Measurements from ENCODE around the gene TP53I13.

The TP53I13 gene

GRCh38 chr17:29577385-29578211, 9.1 kb downstream of the TP53I13 start:
- ChIA-PET CTCF (interaction anchor here (0.6 to 1.9 kb wide), 4 partner anchors 11 to 504 kb away, joined by 3 to 5 read pairs (median 5); partner anchors contain the start of gene ABHD15), POLR2A (interaction anchor here (1.2 to 1.5 kb wide), 2 partner anchors 13 to 15 kb away, joined by 3 to 6 read pairs; partner anchors contain the start of gene ANKRD13B)
- TF ChIP-seq TARDBP (IDR thresholded peaks at IDR 0.05) (no peak), L3MBTL2 (conservative IDR thresholded peaks at IDR 0.05) (no peak), FOXK2 (IDR thresholded peaks at IDR 0.05) (no peak), CTBP1 (IDR thresholded peaks at IDR 0.05; ENCODE audit: borderline replicate concordance) (no peak), HDGF (IDR thresholded peaks at IDR 0.05; ENCODE audit: borderline replicate concordance) (no peak)
- no peak for DNase-seq (ENCODE audit: extremely low spot score)

GRCh38 chr17:29578626-29579485, 10.4 kb downstream of the TP53I13 start:
- TF ChIP-seq ARNT (IDR thresholded peaks at IDR 0.05) (no peak), ZNF384 (IDR thresholded peaks at IDR 0.05) (no peak), BHLHE40 (IDR thresholded peaks at IDR 0.05; ENCODE audit: borderline replicate concordance) (no peak), CTBP1 (IDR thresholded peaks at IDR 0.05; ENCODE audit: borderline replicate concordance) (no peak), PKNOX1 (IDR thresholded peaks at IDR 0.05) (no peak), HDGF (IDR thresholded peaks at IDR 0.05; ENCODE audit: borderline replicate concordance) (no peak), LEF1 (IDR thresholded peaks at IDR 0.05; ENCODE audit: borderline replicate concordance) (no peak), FOXK2 (IDR thresholded peaks at IDR 0.05) (no peak), FOXM1 (IDR thresholded peaks at IDR 0.05; ENCODE audit: borderline replicate concordance) (no peak), SP1 (IDR thresholded peaks at IDR 0.05) (no peak), SUZ12 (IDR thresholded peaks at IDR 0.05) (no peak), FOXA1 (IDR thresholded peaks at IDR 0.05) (no peak), NFRKB (IDR thresholded peaks at IDR 0.05) (no peak), ELF4 (IDR thresholded peaks at IDR 0.05) (no peak)
- ChIA-PET CTCF (interaction anchor here (1.1 to 4.1 kb wide), 2 partner anchors 13 to 353 kb away, joined by 3 to 26 read pairs; partner anchors contain the start of gene ANKRD13B), POLR2A (interaction anchor here (2.0 kb wide), 1 partner anchor 9 kb away, joined by 4 read pairs; no protein-coding TSS in a partner anchor)
- DNase-seq (ENCODE audit: extremely low spot score), result no peak

GRCh38 chr17:29579866-29580771, 11.6 kb downstream of the TP53I13 start:
- TF ChIP-seq SP1 (IDR thresholded peaks at IDR 0.05), result no peak
- no peak for TF ChIP-seq BHLHE40 (IDR thresholded peaks at IDR 0.05; ENCODE audit: borderline replicate concordance)
- TF ChIP-seq L3MBTL2 (conservative IDR thresholded peaks at IDR 0.05), result peak; percentile 36; the same call in 1 of the 2 replicates
- no peak for TF ChIP-seq SUZ12 (IDR thresholded peaks at IDR 0.05)
- no peak for TF ChIP-seq HDGF (IDR thresholded peaks at IDR 0.05; ENCODE audit: borderline replicate concordance)
- TF ChIP-seq PKNOX1 (IDR thresholded peaks at IDR 0.05), result peak; percentile 94
- TF ChIP-seq FOXK2 (IDR thresholded peaks at IDR 0.05), result no peak
- no peak for TF ChIP-seq LEF1 (IDR thresholded peaks at IDR 0.05; ENCODE audit: borderline replicate concordance)
- TF ChIP-seq ZNF384 (IDR thresholded peaks at IDR 0.05), result no peak; the same call in 1 of the 2 replicates
- TF ChIP-seq CTBP1 (IDR thresholded peaks at IDR 0.05; ENCODE audit: borderline replicate concordance), result no peak
- TF ChIP-seq FOXM1 (IDR thresholded peaks at IDR 0.05; ENCODE audit: borderline replicate concordance), result no peak
- no peak for TF ChIP-seq ELF4 (IDR thresholded peaks at IDR 0.05)
- POLR2A ChIA-PET, result interaction anchor here (1.7 to 3.0 kb wide), 4 partner anchors 10 to 12 kb away, joined by 4 to 14 read pairs (median 10); partner anchors contain the start of genes ANKRD13B and TP53I13
- CTCF ChIA-PET, result interaction anchor here (0.8 to 4.1 kb wide), 9 partner anchors 11 to 511 kb away, joined by 3 to 26 read pairs (median 4); partner anchors contain the start of genes ANKRD13B and TP53I13
- DNase-seq (ENCODE audit: extremely low spot score), result peak; percentile 75

GRCh38 chr17:29581583-29582253, 13.2 kb downstream of the TP53I13 start:
- CTCF ChIA-PET, result interaction anchor here (0.9 to 4.1 kb wide), 7 partner anchors 10 to 197 kb away, joined by 3 to 26 read pairs (median 4); partner anchors contain the start of gene ANKRD13B
- POLR2A ChIA-PET, result interaction anchor here (1.2 to 3.0 kb wide), 4 partner anchors 9 to 13 kb away, joined by 3 to 14 read pairs (median 10); partner anchors contain the start of genes ANKRD13B and TP53I13
- TF ChIP-seq BHLHE40 (IDR thresholded peaks at IDR 0.05; ENCODE audit: borderline replicate concordance) (no peak), FOXA1 (IDR thresholded peaks at IDR 0.05) (no peak), ELF4 (IDR thresholded peaks at IDR 0.05) (no peak), SP1 (IDR thresholded peaks at IDR 0.05) (no peak), FOXK2 (IDR thresholded peaks at IDR 0.05) (no peak), LEF1 (IDR thresholded peaks at IDR 0.05; ENCODE audit: borderline replicate concordance) (no peak), CTBP1 (IDR thresholded peaks at IDR 0.05; ENCODE audit: borderline replicate concordance) (no peak), HDGF (IDR thresholded peaks at IDR 0.05; ENCODE audit: borderline replicate concordance) (no peak), SUZ12 (IDR thresholded peaks at IDR 0.05) (no peak), L3MBTL2 (conservative IDR thresholded peaks at IDR 0.05) (no peak), TARDBP (IDR thresholded peaks at IDR 0.05) (no peak), PKNOX1 (IDR thresholded peaks at IDR 0.05) (no peak), FOXM1 (IDR thresholded peaks at IDR 0.05; ENCODE audit: borderline replicate concordance) (no peak), NFRKB (IDR thresholded peaks at IDR 0.05) (no peak), ARNT (IDR thresholded peaks at IDR 0.05) (no peak)
- no peak for DNase-seq (ENCODE audit: extremely low spot score)
